Measurements from ENCODE around the gene AGBL5. TPM values are rescaled to one million over a fixed set of nuclear protein-coding genes. Genes with fewer than 3 reads are reported as not detected.

Gene AGBL5
- total RNA-seq, 1 experiment from 2014 or later: 55.4 TPM

GRCh38 chr2:27050281-27050995, 1.0 kb upstream of the AGBL5 start:
- H3T11ph ChIP-seq (ENCODE audit: low read length): no peak overlapping the region
- no peak overlapping the region for H3K56ac ChIP-seq (ENCODE audit: insufficient read length, low read depth, low read length)
- DNase-seq: peak; percentile 95
- Mint-ChIP-seq H3K4me1 (peaks cover 10 to 14% of the 10 kb centered on the region in 2 experiments), H3K9me3 (peaks cover 7 to 16% of the 10 kb centered on the region in 2 experiments), H3K27ac (peak overlapping the region; percentile 94 to 99 (median 98)), H3K27me3 (ENCODE audit: low read depth) (peaks cover 9% of the 10 kb centered on the region), H3K4me3 (peak overlapping the region; percentile 94 to 97), H3K36me3 (ENCODE audit: insufficient read depth in 1 of 3, low read depth in 3 of 3) (peaks cover 21 to 25% (median 23%) of the 10 kb centered on the region in 3 experiments)
- H2BK5ac ChIP-seq (ENCODE audit: insufficient read length, low read length): no peak overlapping the region
- no peaks in the 10 kb centered on the region for H3K79me2 ChIP-seq (ENCODE audit: insufficient read depth, low read length)
- peak; percentile 54; the same call in 2 of the 3 replicates for TF ChIP-seq CTCF (conservative IDR thresholded peaks at IDR 0.05)
- no peak overlapping the region for H2BK120ac ChIP-seq (ENCODE audit: low read depth, low read length, poor library complexity, severe bottlenecking)
- H3K4me1 ChIP-seq (ENCODE audit: insufficient read depth, low read length): peaks cover 4% of the 10 kb centered on the region; the same call in 1 of the 2 replicates
- no peaks in the 10 kb centered on the region for H3K27me3 ChIP-seq (ENCODE audit: insufficient read depth, low read length)
- no peak overlapping the region for H3K27ac ChIP-seq (ENCODE audit: insufficient read length, low read depth, low read length)
- H3K14ac ChIP-seq (ENCODE audit: insufficient read depth, low read length): no peak overlapping the region
- H2BK15ac ChIP-seq (ENCODE audit: low read depth, low read length): no peak overlapping the region
- H3K23ac ChIP-seq (ENCODE audit: insufficient read length, low read depth, low read length): no peak overlapping the region
- WGBS (ENCODE audit: extremely low coverage, insufficient read length, low lambda C conversion rate): no CpG with 5 or more reads among the region's 48 CpGs
- no peak overlapping the region for H2BK12ac ChIP-seq (ENCODE audit: insufficient read length, low read depth, low read length)
- no peak overlapping the region for H4K8ac ChIP-seq (replicated peaks; ENCODE audit: insufficient read length, low read depth, low read length)
- no peak overlapping the region for H4K91ac ChIP-seq (ENCODE audit: insufficient read length, low read depth, low read length)
- no peak overlapping the region for H3K4ac ChIP-seq (ENCODE audit: low read depth, low read length)
- H2AK5ac ChIP-seq (ENCODE audit: insufficient read length, low read length): no peak overlapping the region
- peak overlapping the region; percentile 59 for H3K4me2 ChIP-seq (ENCODE audit: insufficient read depth, insufficient read length, low read length)
- H4K5ac ChIP-seq (ENCODE audit: insufficient read length, low read depth, low read length): no peak overlapping the region
- no peaks in the 10 kb centered on the region for H4K20me1 ChIP-seq (ENCODE audit: control insufficient read depth, insufficient read depth, insufficient read length)
- peaks cover 10% of the 10 kb centered on the region for H3K23me2 ChIP-seq (ENCODE audit: insufficient read length, low read depth, low read length, poor library complexity, severe bottlenecking)
- H3K9me3 ChIP-seq (ENCODE audit: control insufficient read depth, low read depth, low read length): no peaks in the 10 kb centered on the region
- H3K9ac ChIP-seq (ENCODE audit: extremely low read depth, insufficient read length, low read length): peak overlapping the region; percentile 36
- peak overlapping the region; percentile 9 for H3K18ac ChIP-seq (ENCODE audit: insufficient read length, low read depth, low read length)
- no peak overlapping the region for H2AFZ ChIP-seq (ENCODE audit: low read length)
- H3K79me1 ChIP-seq (ENCODE audit: insufficient read depth, low read depth, low read length, poor library complexity, severe bottlenecking): no peaks in the 10 kb centered on the region
- H2BK20ac ChIP-seq (ENCODE audit: low read depth, low read length, poor library complexity, severe bottlenecking): no peak overlapping the region
